ENCODE data around the gene ABCA13. TPM values are rescaled to one million over a fixed set of nuclear protein-coding genes. Genes with fewer than 3 reads are reported as not detected.

The ABCA13 gene
- total RNA-seq, 1 donor from 2014 or later: 0.60 TPM

DNA sequence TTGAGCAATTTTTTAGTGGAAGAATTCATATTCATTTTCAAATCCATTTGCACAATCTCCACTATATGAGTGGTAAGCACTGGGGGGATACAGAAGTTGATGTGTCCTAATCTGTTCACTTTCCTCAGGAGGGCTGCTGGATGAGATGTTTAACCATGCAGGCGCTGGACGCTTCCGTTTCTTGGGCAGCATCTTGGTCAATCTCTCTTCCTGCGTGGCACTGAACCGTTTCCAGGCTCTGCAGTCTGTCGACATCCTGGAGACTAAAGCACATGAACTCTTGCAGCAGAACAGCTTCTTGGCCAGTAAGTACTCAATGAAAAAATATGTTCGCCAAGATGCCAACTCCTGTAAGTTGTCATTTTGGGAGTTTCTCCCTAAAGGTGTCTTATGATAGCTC is 179.3 kb downstream of the ABCA13 start:
- Mint-ChIP-seq H3K4me3 (no peak overlapping the region), H3K4me1 (ENCODE audit: unreplicated experiment) (no peaks in the 10 kb centered on the region), H3K27me3 (peaks cover 13% of the 10 kb centered on the region), H3K36me3 (no peaks in the 10 kb centered on the region), H3K27ac (no peak overlapping the region), H3K9me3 (no peaks in the 10 kb centered on the region)
- no peak for DNase-seq (ENCODE audit: extremely low spot score, unreplicated experiment)
- TF ChIP-seq, protein P1, sequence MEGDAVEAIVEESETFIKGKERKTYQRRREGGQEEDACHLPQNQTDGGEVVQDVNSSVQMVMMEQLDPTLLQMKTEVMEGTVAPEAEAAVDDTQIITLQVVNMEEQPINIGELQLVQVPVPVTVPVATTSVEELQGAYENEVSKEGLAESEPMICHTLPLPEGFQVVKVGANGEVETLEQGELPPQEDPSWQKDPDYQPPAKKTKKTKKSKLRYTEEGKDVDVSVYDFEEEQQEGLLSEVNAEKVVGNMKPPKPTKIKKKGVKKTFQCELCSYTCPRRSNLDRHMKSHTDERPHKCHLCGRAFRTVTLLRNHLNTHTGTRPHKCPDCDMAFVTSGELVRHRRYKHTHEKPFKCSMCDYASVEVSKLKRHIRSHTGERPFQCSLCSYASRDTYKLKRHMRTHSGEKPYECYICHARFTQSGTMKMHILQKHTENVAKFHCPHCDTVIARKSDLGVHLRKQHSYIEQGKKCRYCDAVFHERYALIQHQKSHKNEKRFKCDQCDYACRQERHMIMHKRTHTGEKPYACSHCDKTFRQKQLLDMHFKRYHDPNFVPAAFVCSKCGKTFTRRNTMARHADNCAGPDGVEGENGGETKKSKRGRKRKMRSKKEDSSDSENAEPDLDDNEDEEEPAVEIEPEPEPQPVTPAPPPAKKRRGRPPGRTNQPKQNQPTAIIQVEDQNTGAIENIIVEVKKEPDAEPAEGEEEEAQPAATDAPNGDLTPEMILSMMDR (conservative IDR thresholded peaks at IDR 0.05): no peak

- no peaks in the 10 kb centered on the region for H3K9me3 Mint-ChIP-seq
- H3K27ac Mint-ChIP-seq: no peak overlapping the region
- no peaks in the 10 kb centered on the region for H3K4me1 Mint-ChIP-seq (ENCODE audit: unreplicated experiment)
- TF ChIP-seq, protein P1 (conservative IDR thresholded peaks at IDR 0.05): no peak
- peaks cover 14% of the 10 kb centered on the region for H3K27me3 Mint-ChIP-seq
- no peak for DNase-seq (ENCODE audit: extremely low spot score, unreplicated experiment)
- no peak overlapping the region for H3K4me3 Mint-ChIP-seq
- no peaks in the 10 kb centered on the region for H3K36me3 Mint-ChIP-seq
Measured at GRCh38 chr7:48351900-48352299, 180.6 kb downstream of the ABCA13 start.

DNA sequence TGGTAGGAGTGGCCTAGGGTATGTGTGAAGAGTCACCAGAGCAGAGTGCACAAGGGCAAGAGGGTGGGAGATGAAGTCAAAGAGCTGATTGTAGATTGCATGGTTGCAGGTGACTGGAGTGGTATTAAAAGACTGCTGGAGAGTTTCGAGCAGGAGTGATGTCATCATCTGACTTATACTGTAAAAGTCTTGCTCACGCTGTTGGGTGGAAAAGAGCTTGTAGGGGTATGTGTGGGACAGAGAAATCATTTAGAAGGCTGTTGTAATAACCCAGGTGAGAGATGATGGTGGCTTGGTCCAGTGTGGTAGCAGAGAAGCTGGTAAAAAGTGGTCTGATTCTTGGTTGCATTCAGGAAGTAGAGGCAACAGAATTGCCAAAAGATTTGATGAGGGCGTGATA is 184.1 kb downstream of the ABCA13 start:
- no peaks in the 10 kb centered on the region for H3K36me3 Mint-ChIP-seq
- H3K27me3 Mint-ChIP-seq: peaks cover 15% of the 10 kb centered on the region
- TF ChIP-seq, protein P1 (conservative IDR thresholded peaks at IDR 0.05): no peak
- H3K4me3 Mint-ChIP-seq: no peak overlapping the region
- no peak for DNase-seq (ENCODE audit: extremely low spot score, unreplicated experiment)
- H3K4me1 Mint-ChIP-seq (ENCODE audit: unreplicated experiment): no peaks in the 10 kb centered on the region
- no peaks in the 10 kb centered on the region for H3K9me3 Mint-ChIP-seq
- no peak overlapping the region for H3K27ac Mint-ChIP-seq

- H3K4me3 Mint-ChIP-seq: no peak overlapping the region
- peaks cover 4% of the 10 kb centered on the region for H3K27me3 Mint-ChIP-seq
- no peaks in the 10 kb centered on the region for H3K9me3 Mint-ChIP-seq
- TF ChIP-seq, protein P1 (conservative IDR thresholded peaks at IDR 0.05): no peak
- H3K4me1 Mint-ChIP-seq (ENCODE audit: unreplicated experiment): no peaks in the 10 kb centered on the region
- no peaks in the 10 kb centered on the region for H3K36me3 Mint-ChIP-seq
- H3K27ac Mint-ChIP-seq: no peak overlapping the region
- DNase-seq (ENCODE audit: extremely low spot score, unreplicated experiment): no peak
Measured at GRCh38 chr7:48360574-48360973, 189.3 kb downstream of the ABCA13 start.

- no peak for DNase-seq (ENCODE audit: extremely low spot score, unreplicated experiment)
- H3K4me3 Mint-ChIP-seq: no peak overlapping the region
- H3K27ac Mint-ChIP-seq: no peak overlapping the region
- no peaks in the 10 kb centered on the region for H3K36me3 Mint-ChIP-seq
- no peaks in the 10 kb centered on the region for H3K4me1 Mint-ChIP-seq (ENCODE audit: unreplicated experiment)
- TF ChIP-seq, protein P1 (conservative IDR thresholded peaks at IDR 0.05): no peak
- peaks cover 8% of the 10 kb centered on the region for H3K27me3 Mint-ChIP-seq
- no peaks in the 10 kb centered on the region for H3K9me3 Mint-ChIP-seq
Measured at GRCh38 chr7:48363174-48363573, 191.9 kb downstream of the ABCA13 start.

DNA sequence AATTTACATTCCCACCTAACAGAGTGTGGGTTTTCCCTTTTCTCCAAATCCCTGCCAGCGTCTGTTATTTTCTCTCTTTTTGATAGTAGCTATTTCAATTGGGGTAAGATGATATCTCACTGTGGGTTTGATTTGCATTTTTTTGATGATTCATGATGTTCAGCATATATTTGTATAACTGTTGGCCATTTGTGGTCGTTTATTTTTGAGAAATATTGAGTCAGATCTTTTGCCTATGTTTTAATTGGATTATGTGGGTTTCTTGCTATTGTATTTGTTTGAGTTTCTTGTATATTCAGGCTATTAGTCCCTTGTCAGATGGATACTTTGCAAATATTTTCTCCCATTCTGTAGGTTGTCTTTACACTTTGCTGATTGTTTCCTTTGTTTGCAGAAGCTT is 193.8 kb downstream of the ABCA13 start:
- DNase-seq (ENCODE audit: extremely low spot score, unreplicated experiment): no peak
- Mint-ChIP-seq H3K27ac (no peak overlapping the region), H3K36me3 (no peaks in the 10 kb centered on the region), H3K4me3 (no peak overlapping the region), H3K4me1 (ENCODE audit: unreplicated experiment) (no peaks in the 10 kb centered on the region), H3K9me3 (no peaks in the 10 kb centered on the region), H3K27me3 (peaks cover 5% of the 10 kb centered on the region)
- TF ChIP-seq, protein P1 (conservative IDR thresholded peaks at IDR 0.05): no peak

All from type B pancreatic cell (in vitro differentiated cells).